MM.1S (cell line): ENCODE data around the gene DSCAML1.

ENCODE experiments used
- EZH2 ChIP-seq: fragments of 300-600 bp; sonication (generic); optimal IDR thresholded peaks from 2 replicates; pipeline ENCODE3; 2017; ENCODE audit warnings: low read depth, mild to moderate bottlenecking, antibody characterized with exemption, low read length, mixed read lengths
- TF ChIP-seq, protein P1 (sequence below): fragments of 300-600 bp; sonication (generic); IDR thresholded peaks from 2 replicates; pipeline ENCODE4 v1.5.1; 2016; ENCODE audit warnings: antibody characterized with exemption, low read length, mixed read lengths

DNA sequence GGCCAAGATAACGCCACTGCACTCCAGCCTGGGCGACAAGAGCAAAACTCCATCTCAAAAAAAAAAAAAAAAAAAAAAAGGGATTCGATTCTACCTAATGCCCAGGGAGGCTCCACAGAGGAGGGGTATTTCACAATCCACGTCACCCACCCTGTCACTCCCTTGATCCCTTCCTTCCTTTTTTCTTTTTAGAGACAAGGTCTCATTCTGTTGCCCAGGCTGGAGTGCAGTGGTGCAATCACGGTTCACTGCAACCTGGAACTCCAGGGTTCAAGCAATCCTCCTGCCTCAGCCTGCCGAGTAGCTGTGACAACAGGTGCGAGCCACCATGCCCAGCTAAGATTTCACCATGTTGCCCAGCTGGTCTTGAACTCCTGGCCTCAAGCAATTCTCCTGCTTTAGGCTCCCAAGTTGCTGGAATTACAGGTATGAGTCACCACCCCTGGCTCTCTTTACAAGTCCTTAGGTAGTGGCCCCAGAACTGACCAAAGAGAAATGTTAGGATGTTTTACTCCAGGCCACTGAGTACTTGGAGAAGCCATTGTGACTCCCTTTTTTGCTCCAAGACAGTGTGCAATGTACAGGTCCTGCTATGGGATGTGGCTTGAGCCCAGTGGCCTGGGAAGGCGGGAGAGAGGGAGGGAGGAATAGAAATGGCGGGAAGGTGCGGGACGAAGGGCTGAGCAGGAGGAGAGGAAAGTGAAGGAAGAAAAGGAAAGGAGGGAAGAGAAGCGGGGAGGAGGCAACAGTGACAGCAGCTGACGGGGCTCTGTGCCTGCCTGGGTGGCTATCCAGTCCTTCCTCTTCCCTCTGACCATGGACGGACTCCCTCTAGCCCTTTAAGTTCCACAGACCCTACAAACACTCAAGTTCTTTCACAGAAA is 39.3 kb upstream of the DSCAML1 start:
- TF ChIP-seq, protein P1, sequence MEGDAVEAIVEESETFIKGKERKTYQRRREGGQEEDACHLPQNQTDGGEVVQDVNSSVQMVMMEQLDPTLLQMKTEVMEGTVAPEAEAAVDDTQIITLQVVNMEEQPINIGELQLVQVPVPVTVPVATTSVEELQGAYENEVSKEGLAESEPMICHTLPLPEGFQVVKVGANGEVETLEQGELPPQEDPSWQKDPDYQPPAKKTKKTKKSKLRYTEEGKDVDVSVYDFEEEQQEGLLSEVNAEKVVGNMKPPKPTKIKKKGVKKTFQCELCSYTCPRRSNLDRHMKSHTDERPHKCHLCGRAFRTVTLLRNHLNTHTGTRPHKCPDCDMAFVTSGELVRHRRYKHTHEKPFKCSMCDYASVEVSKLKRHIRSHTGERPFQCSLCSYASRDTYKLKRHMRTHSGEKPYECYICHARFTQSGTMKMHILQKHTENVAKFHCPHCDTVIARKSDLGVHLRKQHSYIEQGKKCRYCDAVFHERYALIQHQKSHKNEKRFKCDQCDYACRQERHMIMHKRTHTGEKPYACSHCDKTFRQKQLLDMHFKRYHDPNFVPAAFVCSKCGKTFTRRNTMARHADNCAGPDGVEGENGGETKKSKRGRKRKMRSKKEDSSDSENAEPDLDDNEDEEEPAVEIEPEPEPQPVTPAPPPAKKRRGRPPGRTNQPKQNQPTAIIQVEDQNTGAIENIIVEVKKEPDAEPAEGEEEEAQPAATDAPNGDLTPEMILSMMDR = no peak
- no peak for TF ChIP-seq EZH2
